Panc1 (cell line): ENCODE data around the gene EPS8L2. TPM values are rescaled to one million over a fixed set of nuclear protein-coding genes. Genes with fewer than 3 reads are reported as not detected.

ENCODE experiments used
- ATAC-seq: fragments of 200-7000 bp; cut with Tn5 transposase; 2 replicates; pipeline ENCODE4 v1.9.1; 2020; ENCODE audit warnings: mild to moderate bottlenecking, moderate library complexity
- BruUV-seq: library from RNA; stranded (reverse); fragments of 400-500 nt; replicated peaks from 2 replicates; lab custom pipeline; 2021; lab: Mats Ljungman, UMichigan
- CTCF ChIA-PET: fragments of 300-600 bp; sonication (Branson Sonifier 250); formaldehyde crosslinking; loops from one replicate; lab custom pipeline; 2022; ENCODE audit warnings: antibody characterized with exemption; lab: Charles Lee
- POLR2A ChIA-PET: fragments of 300-600 bp; sonication (Branson Sonifier 250); formaldehyde crosslinking; loops from one replicate; lab custom pipeline; 2022; ENCODE audit warnings: antibody characterized with exemption; lab: Charles Lee
- DNase-seq: peaks from one replicate; pipeline ENCODE4 v3.0.0-alpha.2; 2010; ENCODE audit warnings: low read depth, low spot score
- H3K27ac ChIP-seq: 2 replicates; pipeline ENCODE4 v1.5.1; 2011; ENCODE audit warnings: mild to moderate bottlenecking, low read length, inconsistent platforms
- H3K27me3 ChIP-seq: fragments of 200-500 bp; sonication (Bioruptor generic); 2 replicates; pipeline ENCODE4 v1.6.0; 2014; ENCODE audit warnings: low read length, inconsistent platforms; ENCODE audit not compliant: control insufficient read depth, insufficient read depth
- H3K36me3 ChIP-seq: fragments of 200-500 bp; sonication (Bioruptor generic); 2 replicates; pipeline ENCODE4 v1.5.1; 2014; ENCODE audit warnings: inconsistent platforms, mild to moderate bottlenecking, low read length, moderate library complexity; ENCODE audit not compliant: control insufficient read depth, insufficient read depth
- H3K4me1 ChIP-seq: 2 replicates; pipeline ENCODE4 v1.5.1; 2011; ENCODE audit warnings: inconsistent platforms, mild to moderate bottlenecking, low read length, moderate library complexity; ENCODE audit not compliant: control insufficient read depth, insufficient read depth
- H3K4me3 ChIP-seq, 2 experiments: 2 replicates each; pipeline ENCODE4 v1.5.1; 2011 to 2012; ENCODE audit warnings: low read depth in 2 of 2, low read length in 2 of 2, mild to moderate bottlenecking in 2 of 2, inconsistent platforms in 1 of 2, moderate library complexity in 1 of 2
- H3K9me3 ChIP-seq: fragments of 200-500 bp; sonication (Bioruptor generic); 2 replicates; pipeline ENCODE4 v1.5.1; 2014; ENCODE audit warnings: low read depth, mild to moderate bottlenecking, inconsistent platforms, low read length, moderate library complexity; ENCODE audit not compliant: control insufficient read depth, insufficient read depth
- POLR2AphosphoS5 ChIP-seq: IDR thresholded peaks from 2 replicates; pipeline ENCODE4 v1.6.1; 2012; ENCODE audit warnings: mild to moderate bottlenecking, low read depth, low read length, moderate library complexity
- SIN3A ChIP-seq: IDR thresholded peaks from 2 replicates; pipeline ENCODE4 v1.6.1; 2012; ENCODE audit warnings: low read depth, mild to moderate bottlenecking, low read length, moderate library complexity, borderline replicate concordance; ENCODE audit not compliant: insufficient read depth
- TCF7L2 ChIP-seq: IDR thresholded peaks from 2 replicates; pipeline ENCODE4 v1.6.1; 2011; ENCODE audit warnings: mild to moderate bottlenecking, low read depth, low read length, inconsistent platforms
- in situ Hi-C: cut with HindIII; loops from 2 replicates; pipeline ENCODE4 v1.10.0; 2016; ENCODE audit warnings: low sequenced_read_pairs, low pct_unique_long_range_greater_than_20kb
- intact Hi-C: fragments of 100-400 bp; cut with micrococcal nuclease; formaldehyde crosslinking; loops from one replicate; pipeline ENCODE4 v1.10.0; 2022; ENCODE audit not compliant: unreplicated experiment
- total RNA-seq: library from RNA; stranded (reverse); gene quantifications from one replicate; pipeline ENCODE4 v1.2.1, GENCODE V29; 2021; ENCODE audit not compliant: unreplicated experiment
- TF ChIP-seq, protein P1 (sequence below): fragments of 450-650 bp; IDR thresholded peaks from 2 replicates; pipeline ENCODE4 v1.5.1; 2017; ENCODE audit warnings: mild to moderate bottlenecking
- TF ChIP-seq, protein P2 (sequence below), 2 experiments: IDR thresholded peaks; 2 replicates each; pipeline ENCODE4 v1.6.1; 2011 to 2012; ENCODE audit warnings: low read depth in 2 of 2, control low read depth in 1 of 2, low read length in 1 of 2, mild to moderate bottlenecking in 1 of 2, moderate library complexity in 1 of 2; ENCODE audit not compliant: insufficient read depth in 1 of 2

Gene EPS8L2
- total RNA-seq, 1 experiment from 2014 or later: 256 TPM

DNA sequence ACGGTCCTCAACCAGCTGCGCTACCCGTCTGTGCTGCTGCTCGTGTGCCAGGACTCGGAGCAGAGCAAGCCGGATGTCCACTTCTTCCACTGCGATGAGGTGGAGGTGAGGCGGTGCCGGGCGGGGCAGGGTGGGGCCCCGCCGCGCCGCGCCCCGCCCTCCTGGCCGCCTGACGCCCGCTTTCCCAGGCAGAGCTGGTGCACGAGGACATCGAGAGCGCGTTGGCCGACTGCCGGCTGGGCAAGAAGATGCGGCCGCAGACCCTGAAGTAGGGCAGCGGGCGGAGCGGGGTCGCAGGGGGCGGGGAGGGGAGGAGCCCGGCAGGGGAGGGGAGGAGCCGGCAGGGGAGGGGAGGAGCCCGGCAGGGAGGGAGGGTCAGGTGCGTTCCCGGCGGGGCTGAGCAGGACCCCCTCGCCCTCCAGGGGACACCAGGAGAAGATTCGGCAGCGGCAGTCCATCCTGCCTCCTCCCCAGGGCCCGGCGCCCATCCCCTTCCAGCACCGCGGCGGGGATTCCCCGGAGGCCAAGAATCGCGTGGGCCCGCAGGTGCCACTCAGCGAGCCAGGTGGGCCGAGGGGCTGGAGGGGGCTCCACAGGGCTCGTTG, 14.7 kb downstream of the EPS8L2 start:
- POLR2A ChIA-PET: interaction anchor here (0.6 to 0.8 kb wide), 2 partner anchors 25 to 28 kb away, joined by 3 read pairs; partner anchors contain the start of genes DEAF1 and TMEM80
- H3K9me3 ChIP-seq: no peaks in the 10 kb centered on the region
- TF ChIP-seq TCF7L2 (no peak), SIN3A (no peak), POLR2AphosphoS5 (no peak)
- TF ChIP-seq, protein P1, sequence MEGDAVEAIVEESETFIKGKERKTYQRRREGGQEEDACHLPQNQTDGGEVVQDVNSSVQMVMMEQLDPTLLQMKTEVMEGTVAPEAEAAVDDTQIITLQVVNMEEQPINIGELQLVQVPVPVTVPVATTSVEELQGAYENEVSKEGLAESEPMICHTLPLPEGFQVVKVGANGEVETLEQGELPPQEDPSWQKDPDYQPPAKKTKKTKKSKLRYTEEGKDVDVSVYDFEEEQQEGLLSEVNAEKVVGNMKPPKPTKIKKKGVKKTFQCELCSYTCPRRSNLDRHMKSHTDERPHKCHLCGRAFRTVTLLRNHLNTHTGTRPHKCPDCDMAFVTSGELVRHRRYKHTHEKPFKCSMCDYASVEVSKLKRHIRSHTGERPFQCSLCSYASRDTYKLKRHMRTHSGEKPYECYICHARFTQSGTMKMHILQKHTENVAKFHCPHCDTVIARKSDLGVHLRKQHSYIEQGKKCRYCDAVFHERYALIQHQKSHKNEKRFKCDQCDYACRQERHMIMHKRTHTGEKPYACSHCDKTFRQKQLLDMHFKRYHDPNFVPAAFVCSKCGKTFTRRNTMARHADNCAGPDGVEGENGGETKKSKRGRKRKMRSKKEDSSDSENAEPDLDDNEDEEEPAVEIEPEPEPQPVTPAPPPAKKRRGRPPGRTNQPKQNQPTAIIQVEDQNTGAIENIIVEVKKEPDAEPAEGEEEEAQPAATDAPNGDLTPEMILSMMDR: no peak
- TF ChIP-seq, protein P2, sequence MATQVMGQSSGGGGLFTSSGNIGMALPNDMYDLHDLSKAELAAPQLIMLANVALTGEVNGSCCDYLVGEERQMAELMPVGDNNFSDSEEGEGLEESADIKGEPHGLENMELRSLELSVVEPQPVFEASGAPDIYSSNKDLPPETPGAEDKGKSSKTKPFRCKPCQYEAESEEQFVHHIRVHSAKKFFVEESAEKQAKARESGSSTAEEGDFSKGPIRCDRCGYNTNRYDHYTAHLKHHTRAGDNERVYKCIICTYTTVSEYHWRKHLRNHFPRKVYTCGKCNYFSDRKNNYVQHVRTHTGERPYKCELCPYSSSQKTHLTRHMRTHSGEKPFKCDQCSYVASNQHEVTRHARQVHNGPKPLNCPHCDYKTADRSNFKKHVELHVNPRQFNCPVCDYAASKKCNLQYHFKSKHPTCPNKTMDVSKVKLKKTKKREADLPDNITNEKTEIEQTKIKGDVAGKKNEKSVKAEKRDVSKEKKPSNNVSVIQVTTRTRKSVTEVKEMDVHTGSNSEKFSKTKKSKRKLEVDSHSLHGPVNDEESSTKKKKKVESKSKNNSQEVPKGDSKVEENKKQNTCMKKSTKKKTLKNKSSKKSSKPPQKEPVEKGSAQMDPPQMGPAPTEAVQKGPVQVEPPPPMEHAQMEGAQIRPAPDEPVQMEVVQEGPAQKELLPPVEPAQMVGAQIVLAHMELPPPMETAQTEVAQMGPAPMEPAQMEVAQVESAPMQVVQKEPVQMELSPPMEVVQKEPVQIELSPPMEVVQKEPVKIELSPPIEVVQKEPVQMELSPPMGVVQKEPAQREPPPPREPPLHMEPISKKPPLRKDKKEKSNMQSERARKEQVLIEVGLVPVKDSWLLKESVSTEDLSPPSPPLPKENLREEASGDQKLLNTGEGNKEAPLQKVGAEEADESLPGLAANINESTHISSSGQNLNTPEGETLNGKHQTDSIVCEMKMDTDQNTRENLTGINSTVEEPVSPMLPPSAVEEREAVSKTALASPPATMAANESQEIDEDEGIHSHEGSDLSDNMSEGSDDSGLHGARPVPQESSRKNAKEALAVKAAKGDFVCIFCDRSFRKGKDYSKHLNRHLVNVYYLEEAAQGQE (IDR thresholded peaks at IDR 0.05; ENCODE audit: insufficient read depth in 1 of 2, low read depth in 2 of 2, low read length in 1 of 2): no peak
- DNase-seq (no peak), ATAC-seq (peak; percentile 54)
- H3K4me1 ChIP-seq: peaks cover 5% of the 10 kb centered on the region; the same call in 1 of the 2 replicates
- H3K27me3 ChIP-seq: no peaks in the 10 kb centered on the region
- no peak overlapping the region for H3K4me3 ChIP-seq
- in situ Hi-C loops: no loop called here
- H3K27ac ChIP-seq: no peak overlapping the region
- peaks cover 5% of the 10 kb centered on the region; the same call in 1 of the 2 replicates for H3K36me3 ChIP-seq
- intact Hi-C loops: loop anchor here (5.0 to 10.0 kb wide), 2 partner anchors 58 to 166 kb away; no protein-coding TSS in a partner anchor
- no TSS peak for BruUV-seq
- CTCF ChIA-PET: interaction anchor here (0.6 to 1.0 kb wide), 2 partner anchors 24 to 50 kb away, joined by 5 read pairs; no protein-coding TSS in a partner anchor

DNA sequence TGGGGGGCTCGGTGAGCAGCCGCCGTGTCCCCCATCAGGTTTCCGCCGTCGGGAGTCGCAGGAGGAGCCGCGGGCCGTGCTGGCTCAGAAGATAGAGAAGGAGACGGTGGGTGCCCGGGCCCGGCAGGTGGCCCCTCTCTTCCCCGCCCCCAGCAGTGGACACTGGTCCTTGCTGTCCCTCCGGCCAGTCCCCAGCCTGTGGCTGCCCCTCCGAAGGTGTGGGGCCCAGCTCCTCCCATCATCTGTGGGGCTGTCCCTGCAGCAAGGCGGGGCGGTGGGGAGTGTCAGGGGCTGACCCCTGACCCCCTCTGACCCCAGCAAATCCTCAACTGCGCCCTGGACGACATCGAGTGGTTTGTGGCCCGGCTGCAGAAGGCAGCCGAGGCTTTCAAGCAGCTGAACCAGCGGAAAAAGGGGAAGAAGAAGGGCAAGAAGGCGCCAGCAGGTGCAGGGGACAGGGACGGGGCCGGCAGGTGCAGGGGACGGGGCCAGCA, 15.3 kb downstream of the EPS8L2 start:
- BruUV-seq: TSS peak; percentile 61
- H3K27me3 ChIP-seq: no peaks in the 10 kb centered on the region
- no peak for DNase-seq
- ChIA-PET POLR2A (interaction anchor here (0.8 kb wide), 1 partner anchor 26 kb away, joined by 3 read pairs; the partner anchor contains the start of genes DEAF1 and TMEM80), CTCF (interaction anchor here (1.0 to 1.4 kb wide), 2 partner anchors 14 to 17 kb away, joined by 4 to 5 read pairs; no protein-coding TSS in a partner anchor)
- H3K27ac ChIP-seq: no peak overlapping the region
- in situ Hi-C loops (no loop called here), intact Hi-C loops (loop anchor here (5.0 to 10.0 kb wide), 2 partner anchors 59 to 166 kb away; no protein-coding TSS in a partner anchor)
- H3K4me1 ChIP-seq: peaks cover 6% of the 10 kb centered on the region
- peaks cover 5% of the 10 kb centered on the region; the same call in 1 of the 2 replicates for H3K36me3 ChIP-seq
- TF ChIP-seq, protein P2 (IDR thresholded peaks at IDR 0.05; ENCODE audit: insufficient read depth in 1 of 2, low read depth in 2 of 2, low read length in 1 of 2): no peak
- ATAC-seq: no peak
- no peaks in the 10 kb centered on the region for H3K9me3 ChIP-seq
- no peak overlapping the region for H3K4me3 ChIP-seq
